GM21360 (cell line): ENCODE results near the gene ANKRD44.
"Not testable (repeated sequence)": the region's sequence is repeated elsewhere in the genome, so short reads cannot be mapped to it uniquely, and the experiment has no call there.

ENCODE experiments used
- ATAC-seq: cut with Tn5 transposase; IDR thresholded peaks from one replicate; pipeline ENCODE4 v1.9.1; 2021; ENCODE audit warnings: mild to moderate bottlenecking, moderate library complexity; ENCODE audit not compliant: unreplicated experiment

The ANKRD44 gene

GRCh38 chr2:197088694-197089093, 221.9 kb downstream of the ANKRD44 start:
- ATAC-seq = no peak

GRCh38 chr2:197086500-197086899, 224.1 kb downstream of the ANKRD44 start:
- peak; percentile 75 for ATAC-seq

DNA sequence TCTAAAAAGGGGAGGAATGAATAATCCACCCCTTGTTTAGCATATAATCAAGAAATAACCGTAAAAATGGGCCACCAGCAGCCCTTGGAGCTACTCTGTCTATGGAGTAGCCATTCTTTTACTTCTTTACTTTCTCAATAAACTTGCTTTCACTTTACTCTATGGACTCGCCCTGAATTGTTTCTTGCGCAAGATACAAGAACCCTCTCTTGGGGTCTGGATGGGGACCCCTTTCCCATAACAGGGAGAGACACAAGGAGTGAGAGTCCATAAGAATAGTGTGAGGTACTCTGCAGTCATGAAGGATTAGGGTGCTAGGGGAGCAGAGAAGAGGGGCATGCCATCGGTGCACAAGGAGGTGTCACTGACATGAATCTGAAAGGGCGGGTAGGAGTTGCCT, 224.9 kb downstream of the ANKRD44 start:
- ATAC-seq = no peak

- no peak for ATAC-seq
Observed at GRCh38 chr2:197081294-197081693, 229.3 kb downstream of the ANKRD44 start.

GRCh38 chr2:197080578-197081216, 229.9 kb downstream of the ANKRD44 start:
- ATAC-seq = no peak

DNA sequence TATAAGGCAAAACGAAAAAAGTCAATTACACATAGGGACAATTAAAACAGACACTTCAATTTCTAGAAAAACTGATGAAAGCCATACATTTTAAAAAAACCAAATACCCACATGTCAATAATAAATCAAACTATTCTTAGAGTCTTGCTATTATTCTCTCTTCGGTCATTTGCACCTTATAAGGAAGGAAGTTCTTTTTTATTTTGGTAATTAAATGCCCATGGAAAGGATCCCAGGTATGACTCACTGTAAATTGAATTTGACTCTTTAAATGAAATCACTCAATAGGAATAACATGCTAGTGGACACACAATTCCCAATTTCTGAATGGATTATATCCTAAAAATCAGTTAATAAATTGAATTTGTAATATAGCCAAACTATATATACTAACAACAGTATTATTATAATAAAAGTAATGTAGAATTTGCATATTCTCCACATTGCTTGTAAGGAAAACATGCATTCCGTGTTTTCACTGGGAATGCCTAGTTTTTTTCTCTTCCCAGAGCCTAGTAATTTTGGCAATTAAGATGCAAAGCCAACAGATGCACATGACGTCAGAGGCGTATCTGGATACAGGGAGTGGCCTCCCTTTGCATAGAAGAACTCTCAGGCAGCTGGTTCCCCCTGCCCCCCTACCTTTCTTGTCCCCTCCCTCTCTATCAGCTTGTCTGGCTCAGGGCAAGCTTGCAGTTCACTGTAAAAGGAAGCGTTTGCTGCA, 230.6 kb downstream of the ANKRD44 start:
- no peak for ATAC-seq

DNA sequence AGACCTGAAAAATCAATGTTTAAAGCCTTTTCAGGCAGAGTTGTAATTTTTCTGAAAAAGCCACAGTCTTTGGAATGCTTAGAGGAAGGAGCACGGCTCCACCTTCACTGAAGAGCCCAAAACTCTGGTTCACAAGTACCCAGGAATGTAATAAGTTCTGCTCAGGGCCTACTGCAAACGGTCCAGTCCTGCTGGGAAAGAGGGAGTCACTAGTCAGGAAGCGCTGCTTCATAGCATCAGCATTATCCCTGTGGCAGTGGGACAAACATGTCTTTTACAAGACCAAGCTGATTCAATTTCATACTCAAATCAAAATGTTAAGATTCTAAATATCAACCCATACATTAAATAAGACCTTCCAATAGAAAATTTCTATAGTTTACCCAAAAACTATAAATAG, 231.2 kb downstream of the ANKRD44 start:
- no peak for ATAC-seq

DNA sequence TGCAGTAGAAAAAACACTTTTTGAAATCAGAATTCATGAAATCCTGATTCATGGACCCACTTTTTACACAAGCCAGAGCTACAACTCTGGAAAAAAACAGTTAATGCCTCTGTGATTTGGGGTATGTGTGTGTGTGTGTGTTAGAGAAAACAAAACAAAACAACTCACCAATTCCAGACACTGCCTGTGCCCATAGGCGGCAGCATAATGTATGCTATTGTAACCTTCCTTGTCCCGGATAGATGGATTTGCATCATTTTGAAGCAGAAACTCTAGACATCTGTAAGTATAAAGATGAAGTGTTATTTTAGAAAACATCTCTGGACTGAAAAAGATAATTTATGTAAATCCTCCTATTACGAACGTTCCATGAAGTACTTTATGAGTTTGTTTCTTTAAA, 232.0 kb downstream of the ANKRD44 start:
- ATAC-seq = no peak

DNA sequence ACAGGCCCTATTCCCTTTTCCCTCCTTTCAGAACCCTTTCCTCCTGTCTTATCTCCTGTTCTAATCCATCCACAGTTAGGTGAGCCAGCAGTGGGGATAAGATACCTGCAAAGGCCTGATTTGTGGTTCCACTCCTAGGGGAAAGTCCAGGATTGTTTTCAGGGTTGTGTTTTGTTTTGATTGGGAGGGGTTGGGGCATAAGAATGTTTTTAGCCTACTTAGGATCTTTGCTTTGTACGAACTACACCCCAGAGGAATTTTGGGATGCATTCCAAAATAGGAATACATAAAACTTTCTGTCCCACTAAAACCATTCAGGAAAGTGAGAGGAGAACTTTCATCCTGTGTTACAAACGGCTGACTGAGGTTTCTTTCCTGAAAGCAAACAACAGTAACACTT, 233.2 kb downstream of the ANKRD44 start:
- no peak for ATAC-seq

GRCh38 chr2:197076652-197077051, 233.9 kb downstream of the ANKRD44 start:
- no peak for ATAC-seq

DNA sequence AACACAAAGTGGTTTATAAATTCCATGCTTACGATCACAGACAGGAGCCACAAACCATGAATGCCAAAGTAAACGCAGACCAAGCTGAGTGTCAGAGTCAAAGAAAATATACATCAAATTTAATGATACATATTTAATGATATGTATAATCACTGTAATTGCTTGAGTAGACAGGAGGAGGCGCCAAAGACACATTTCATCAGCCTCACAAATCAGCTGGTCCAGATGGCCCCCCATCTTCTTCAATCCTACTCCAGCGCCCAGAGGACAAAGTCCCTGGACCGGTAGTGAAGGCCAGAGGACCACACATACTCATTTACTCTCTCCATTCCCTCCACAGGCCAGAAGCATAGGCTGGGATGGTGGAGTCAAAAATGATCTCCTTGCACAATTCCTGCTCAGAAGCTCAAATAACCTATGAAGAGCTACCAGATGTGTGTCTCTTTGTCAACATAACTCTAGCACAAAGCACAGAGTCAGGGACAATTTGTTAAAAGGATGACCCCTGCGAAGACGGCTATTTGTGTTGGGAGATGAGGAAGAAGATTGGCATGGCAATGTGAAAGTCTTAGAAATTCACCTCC, 234.7 kb downstream of the ANKRD44 start:
- no peak for ATAC-seq

DNA sequence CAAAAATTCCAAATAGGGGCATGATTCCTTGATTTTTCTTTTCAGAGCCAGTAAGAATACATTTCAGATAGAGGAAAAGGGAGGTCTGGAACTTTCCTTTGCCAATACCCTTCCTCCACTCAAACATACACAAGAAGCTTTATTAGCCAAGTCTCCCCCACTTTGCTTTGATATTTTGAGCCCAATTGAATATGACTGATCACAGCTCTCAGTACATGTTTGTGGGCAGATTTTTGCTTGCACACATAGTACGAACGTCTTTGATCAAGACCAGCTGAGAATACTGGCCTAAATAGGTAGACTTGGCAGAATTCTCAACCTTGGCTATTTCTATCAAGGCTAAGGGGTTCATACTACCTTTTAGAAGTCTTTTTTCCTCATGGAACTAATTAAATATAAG, 235.3 kb downstream of the ANKRD44 start:
- no peak for ATAC-seq

DNA sequence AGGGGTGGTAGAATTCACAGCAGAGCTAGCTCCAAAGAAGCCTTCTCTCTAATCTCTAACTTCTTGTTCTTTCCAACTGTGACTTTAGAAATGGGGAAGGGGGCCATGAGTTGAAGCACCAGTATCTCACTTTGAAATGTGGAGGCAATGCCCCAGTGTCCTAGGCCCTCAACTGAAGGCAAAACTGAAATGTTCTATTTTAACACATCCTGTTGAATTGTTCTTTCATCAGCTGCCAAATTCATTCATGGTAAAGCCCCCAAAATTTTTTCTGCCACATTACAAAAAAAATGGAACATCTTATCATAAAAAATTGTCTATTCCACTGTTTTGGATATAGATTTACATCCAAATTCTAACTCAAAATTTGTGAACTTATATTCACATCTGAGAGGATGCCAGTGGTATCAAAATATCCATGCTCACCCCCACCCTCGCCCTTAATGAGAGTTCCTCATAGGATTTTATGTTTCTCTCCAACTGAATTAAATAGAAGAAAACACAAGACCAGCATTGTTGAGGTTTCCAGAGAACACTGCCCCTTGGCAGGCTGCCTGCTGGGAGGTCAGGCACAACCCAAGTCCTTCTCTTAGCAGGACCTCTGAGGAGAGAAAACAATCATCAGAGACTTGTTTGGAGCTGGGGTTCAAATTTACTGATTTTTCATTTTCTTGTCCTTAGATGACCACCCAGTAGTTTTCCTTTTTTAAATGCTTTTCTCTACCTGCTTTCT, 236.7 kb downstream of the ANKRD44 start:
- no peak for ATAC-seq

DNA sequence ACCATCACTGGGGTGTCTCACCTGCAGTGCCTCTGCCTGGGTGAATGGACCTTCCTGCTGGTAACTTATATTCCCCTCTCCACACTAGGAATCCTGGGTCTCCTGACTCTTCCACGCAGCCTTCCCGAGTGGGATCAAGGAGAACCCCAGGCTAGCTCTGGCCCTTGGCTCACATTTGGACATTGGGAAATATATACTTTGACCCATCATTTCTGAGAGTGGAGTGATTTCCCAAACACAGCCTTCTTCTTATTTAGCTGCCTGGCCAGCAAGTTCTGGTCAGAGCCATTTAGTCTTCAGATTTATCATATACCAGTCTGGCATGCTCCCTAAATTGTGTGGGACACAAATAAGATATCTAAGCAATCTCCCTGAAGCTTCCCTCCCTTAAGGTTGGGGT, 237.3 kb downstream of the ANKRD44 start:
- no peak for ATAC-seq

DNA sequence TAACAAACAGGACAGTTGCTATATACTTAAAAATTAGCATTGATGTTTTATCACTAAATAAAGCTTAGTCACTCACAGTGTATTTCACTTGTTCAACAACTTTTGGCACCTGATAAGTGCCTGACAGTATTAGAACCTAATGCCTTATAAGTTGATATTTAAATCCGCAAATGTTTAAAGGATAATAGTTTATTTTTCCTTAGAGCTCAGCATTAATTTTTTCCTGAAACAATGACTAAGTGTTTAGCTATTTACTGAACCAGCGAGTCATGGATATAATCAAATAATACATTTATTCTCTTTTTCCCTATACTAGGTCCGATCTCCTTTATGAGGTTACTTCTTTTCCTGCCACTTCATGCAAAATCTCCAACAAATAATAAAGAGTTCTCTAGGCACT, 238.0 kb downstream of the ANKRD44 start:
- no peak for ATAC-seq

DNA sequence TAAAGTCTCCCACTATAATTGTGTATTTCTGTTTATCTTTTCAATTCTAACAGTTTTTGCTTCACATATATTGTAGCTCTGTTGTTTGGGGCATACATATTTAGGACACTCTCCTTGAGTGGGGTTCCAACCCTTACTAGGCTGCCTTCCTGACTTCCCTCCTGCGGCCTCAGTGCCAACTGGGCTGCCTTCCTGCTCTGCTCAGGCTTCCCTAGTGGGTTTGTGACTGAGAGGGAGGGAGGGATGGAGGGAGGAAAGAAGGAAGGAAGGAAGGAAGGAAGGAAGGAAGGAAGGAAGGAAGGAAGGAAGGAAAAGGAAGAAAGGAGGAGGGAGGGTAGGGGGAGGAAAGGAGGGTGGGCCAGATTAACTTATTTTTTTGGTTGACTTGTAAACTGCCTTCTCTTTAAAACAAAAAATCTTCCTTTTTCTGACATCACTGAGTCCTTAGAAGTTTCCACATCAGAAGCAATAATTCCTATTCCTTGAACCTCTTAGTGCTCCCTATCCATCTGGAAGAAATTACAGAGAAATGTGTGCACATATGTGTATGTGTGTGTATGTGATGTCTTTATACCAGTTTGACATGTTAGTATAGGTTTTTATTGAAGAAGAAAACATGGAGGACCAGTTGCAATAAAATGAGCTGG, 238.7 kb downstream of the ANKRD44 start:
- ATAC-seq = no peak

- no peak for ATAC-seq
Observed at GRCh38 chr2:197071213-197071612, 239.4 kb downstream of the ANKRD44 start.

GRCh38 chr2:197069958-197070357, 240.6 kb downstream of the ANKRD44 start:
- no peak for ATAC-seq

DNA sequence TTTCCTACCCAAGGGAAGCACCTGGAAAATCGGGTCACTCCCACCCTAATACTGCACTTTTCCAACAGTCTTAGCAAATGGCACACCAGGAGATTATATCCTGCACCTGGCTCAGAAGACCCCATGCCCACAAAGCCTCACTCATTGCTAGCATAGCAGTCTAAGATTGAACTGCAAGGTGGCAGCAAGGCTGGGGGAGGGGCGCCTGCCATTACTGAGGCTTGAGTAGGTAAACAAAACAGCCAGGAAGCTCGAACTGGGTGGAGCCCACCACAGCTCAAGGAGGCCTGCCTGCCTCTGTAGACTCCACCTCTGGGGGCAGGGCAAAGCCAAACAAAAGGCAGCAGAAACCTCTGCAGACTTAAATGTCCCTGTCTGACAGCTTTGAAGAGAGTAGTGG, 248.0 kb downstream of the ANKRD44 start:
- not testable (repeated sequence) for ATAC-seq

DNA sequence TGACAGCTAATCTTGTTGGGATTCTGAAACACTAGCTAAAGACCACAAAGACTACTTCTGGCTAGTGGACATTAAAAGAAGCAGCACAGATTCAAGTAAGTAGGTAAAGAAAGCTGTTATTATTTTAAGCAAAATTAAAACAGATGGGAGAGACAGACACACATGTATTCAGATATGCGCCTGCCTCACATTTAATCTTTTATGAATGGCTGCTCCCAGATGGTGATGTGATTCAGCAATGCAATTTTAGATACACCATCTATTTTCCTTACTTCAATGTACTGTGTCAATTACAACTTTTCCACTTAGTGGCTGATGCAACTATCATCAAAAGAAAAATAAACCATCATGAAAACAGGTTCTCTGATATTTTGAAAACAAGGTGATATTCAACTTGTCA, 251.1 kb downstream of the ANKRD44 start:
- ATAC-seq = no peak

DNA sequence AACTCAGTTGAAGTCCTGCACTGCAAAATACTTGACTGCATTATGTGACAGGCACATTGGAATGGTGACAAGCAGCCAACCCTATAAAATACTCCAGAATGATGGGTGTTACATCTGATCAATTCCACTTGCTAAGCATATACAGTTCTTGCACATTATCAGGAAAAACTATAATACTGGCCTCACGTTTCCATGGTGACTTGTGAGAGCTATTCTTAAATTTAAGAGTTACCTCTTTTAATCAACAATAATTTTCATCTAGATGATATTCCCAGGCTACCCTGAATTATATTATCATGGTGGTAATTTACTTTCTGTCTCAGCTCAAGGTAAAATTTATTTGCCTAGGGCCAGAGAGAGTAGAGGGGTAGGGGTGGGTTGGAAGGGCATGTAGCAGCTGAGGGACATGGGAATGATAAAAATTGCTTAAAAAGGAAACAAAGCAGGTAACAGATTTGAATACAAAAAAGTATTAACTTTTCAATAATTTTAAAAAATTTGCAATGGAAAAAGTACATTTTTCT, 251.7 kb downstream of the ANKRD44 start:
- no peak for ATAC-seq
